ENCODE data around the gene CNOT1. TPM values are rescaled to one million over a fixed set of nuclear protein-coding genes. Genes with fewer than 3 reads are reported as not detected.

The CNOT1 gene
- total RNA-seq, 1 experiment from 2014 or later: 230 TPM

GRCh38 chr16:58563235-58563634 is 66.4 kb downstream of the CNOT1 start:
- Histone ChIP-seq H3K9me3 (ENCODE audit: control insufficient read depth in 1 of 2, insufficient read depth in 1 of 2, low read depth in 1 of 2, low read length in 2 of 2) (no peaks in the 10 kb centered on the region), H4K20me1 (ENCODE audit: insufficient read depth) (no peaks in the 10 kb centered on the region), H3K9me2 (ENCODE audit: insufficient read depth) (no peaks in the 10 kb centered on the region), H3K27me3 (ENCODE audit: insufficient read depth, low read length) (no peaks in the 10 kb centered on the region), H3K27ac (ENCODE audit: low read depth, low read length) (no peak overlapping the region), H3K4me3 (replicated peaks in 1 of 2; ENCODE audit: low read depth in 1 of 2, low read length in 2 of 2) (no peak overlapping the region), H3K4me2 (ENCODE audit: low read length) (no peak overlapping the region), H3K36me3 (ENCODE audit: control insufficient read depth in 1 of 2, insufficient read depth in 2 of 2, low read length in 2 of 2) (peaks cover 45 to 51% of the 10 kb centered on the region in 2 experiments), H3K9ac (ENCODE audit: low read length) (no peak overlapping the region), H3K4me1 (ENCODE audit: control insufficient read depth in 1 of 2, insufficient read depth in 2 of 2, low read length in 2 of 2) (peaks cover 0 to 4% of the 10 kb centered on the region in 2 experiments; a peak in 2 of 4 replicates), H2AFZ (ENCODE audit: low read depth, low read length, poor library complexity, severe bottlenecking) (no peak overlapping the region), H3K79me2 (ENCODE audit: insufficient read depth, low read length) (peaks cover 89% of the 10 kb centered on the region)
- ATAC-seq (peak; percentile 59; the same call in 1 of the 2 replicates), DNase-seq (ENCODE audit: low read depth, low spot score) (no peak)
- ChIA-PET RAD21 (ENCODE audit: low non-redundant PET in 1 of 2, low total read pairs in 2 of 2, uncharacterized antibody in 2 of 2, unreplicated experiment in 2 of 2) (no interaction called here), POLR2A (interaction anchor here (0.5 kb wide), 1 partner anchor 35 kb away, joined by 3 read pairs; no protein-coding TSS in a partner anchor), CTCF (no interaction called here)
- no TSS peak for BruUV-seq (replicated peaks)
- intact Hi-C loops (cut with micrococcal nuclease): no loop called here
- TF ChIP-seq TCF7L2 (IDR thresholded peaks at IDR 0.05; ENCODE audit: borderline replicate concordance, extremely low read depth, insufficient read depth, insufficient read length) (no peak), RAD21 (IDR thresholded peaks at IDR 0.05; ENCODE audit: low read depth) (no peak), ATF3 (IDR thresholded peaks at IDR 0.05) (no peak), REST (IDR thresholded peaks at IDR 0.05; ENCODE audit: low read depth) (no peak), CTCF (IDR thresholded peaks at IDR 0.05 in 2 of 3, conservative IDR thresholded peaks at IDR 0.05 in 1 of 3; ENCODE audit: borderline replicate concordance in 1 of 3, insufficient read depth in 1 of 3, low read depth in 2 of 3, low read length in 2 of 3) (no peak), EZH2phosphoT487 (IDR thresholded peaks at IDR 0.05; ENCODE audit: borderline replicate concordance) (no peak), SP1 (IDR thresholded peaks at IDR 0.05; ENCODE audit: low read depth) (no peak), SRF (IDR thresholded peaks at IDR 0.05; ENCODE audit: low read depth) (no peak), ZBTB33 (IDR thresholded peaks at IDR 0.05; ENCODE audit: extremely low read depth, insufficient replicate concordance, low read length) (no peak), SIN3A (IDR thresholded peaks at IDR 0.05; ENCODE audit: low read depth) (no peak), EZH2 (IDR thresholded peaks at IDR 0.05) (no peak), POLR2A (IDR thresholded peaks at IDR 0.05; ENCODE audit: borderline replicate concordance, extremely low read depth, insufficient read depth, insufficient read length) (no peak), POLR2AphosphoS5 (IDR thresholded peaks at IDR 0.05; ENCODE audit: low read depth, low read length) (no peak), ZFX (IDR thresholded peaks at IDR 0.05) (no peak), CEBPB (IDR thresholded peaks at IDR 0.05; ENCODE audit: low read depth) (no peak), JUND (IDR thresholded peaks at IDR 0.05) (no peak)

All from HCT116 (cell line).